HG03571 (cell line): ENCODE data around the gene LETM1.

ENCODE experiments used
- ATAC-seq: cut with Tn5 transposase; IDR thresholded peaks from one replicate; pipeline ENCODE4 v1.9.1; 2021; ENCODE audit not compliant: unreplicated experiment

Gene LETM1

DNA sequence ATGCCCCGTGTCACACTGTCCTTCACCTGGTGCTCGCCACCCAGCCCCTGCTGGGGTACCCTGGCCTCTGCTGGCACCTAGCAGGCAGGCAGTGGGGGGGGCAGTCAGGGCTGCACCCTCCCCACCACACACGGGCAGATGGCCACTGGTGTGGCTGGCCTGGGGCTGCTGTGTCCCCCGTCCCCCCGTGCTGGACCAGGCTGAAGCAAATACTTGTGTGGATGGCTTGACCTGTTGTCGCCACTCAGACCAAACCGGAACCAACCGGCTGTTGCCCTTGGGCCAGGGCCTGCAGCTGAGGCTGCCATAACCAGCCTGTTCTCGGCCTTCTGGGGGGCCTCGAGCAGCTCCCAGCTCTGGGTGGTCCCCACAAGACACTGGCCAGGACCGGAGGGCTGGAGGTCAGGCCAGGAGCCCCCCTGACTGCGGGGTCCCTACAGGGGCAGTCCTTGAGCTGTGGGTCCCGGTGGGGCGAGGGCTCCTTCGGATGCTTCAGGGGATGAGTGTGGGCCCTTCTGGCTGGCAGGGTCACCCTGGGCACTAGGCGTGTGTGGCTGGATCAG lies 58.6 kb downstream of the LETM1 start:
- ATAC-seq = no peak

DNA sequence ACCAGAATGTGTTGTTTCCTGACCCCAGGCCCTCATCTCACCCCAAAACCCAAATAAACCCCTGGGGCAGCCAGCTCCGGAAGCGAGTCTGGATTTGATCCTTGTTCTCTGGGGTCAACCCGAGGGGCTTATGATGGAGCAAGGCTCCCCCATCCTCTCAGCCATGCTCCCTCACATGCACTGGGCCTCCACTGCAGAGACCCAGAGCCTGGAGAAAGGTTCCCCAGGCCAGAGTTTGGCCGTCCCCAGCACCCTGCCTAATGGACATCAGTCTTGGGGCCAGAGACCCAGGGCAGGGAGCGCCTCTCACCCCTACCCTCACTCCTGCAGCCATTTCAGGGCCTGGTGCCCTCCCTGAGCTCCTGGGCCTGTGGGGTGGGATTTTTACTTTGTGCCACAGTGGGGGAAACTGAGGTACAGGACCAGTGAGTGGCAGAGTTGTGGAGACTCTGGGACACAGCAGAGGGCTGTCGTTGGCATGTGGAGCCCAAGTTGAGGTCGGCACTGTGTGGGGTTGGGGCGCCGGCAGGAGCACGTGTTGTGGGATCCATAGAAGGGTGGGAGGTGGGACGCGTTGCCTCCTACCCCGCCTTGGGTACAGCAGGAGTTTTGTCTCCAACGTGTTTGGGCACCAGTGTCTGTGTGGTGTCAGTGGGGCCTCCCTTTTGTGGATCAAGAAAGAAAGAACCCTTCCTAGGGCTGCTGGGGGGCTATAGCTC lies 59.3 kb downstream of the LETM1 start:
- ATAC-seq = no peak

DNA sequence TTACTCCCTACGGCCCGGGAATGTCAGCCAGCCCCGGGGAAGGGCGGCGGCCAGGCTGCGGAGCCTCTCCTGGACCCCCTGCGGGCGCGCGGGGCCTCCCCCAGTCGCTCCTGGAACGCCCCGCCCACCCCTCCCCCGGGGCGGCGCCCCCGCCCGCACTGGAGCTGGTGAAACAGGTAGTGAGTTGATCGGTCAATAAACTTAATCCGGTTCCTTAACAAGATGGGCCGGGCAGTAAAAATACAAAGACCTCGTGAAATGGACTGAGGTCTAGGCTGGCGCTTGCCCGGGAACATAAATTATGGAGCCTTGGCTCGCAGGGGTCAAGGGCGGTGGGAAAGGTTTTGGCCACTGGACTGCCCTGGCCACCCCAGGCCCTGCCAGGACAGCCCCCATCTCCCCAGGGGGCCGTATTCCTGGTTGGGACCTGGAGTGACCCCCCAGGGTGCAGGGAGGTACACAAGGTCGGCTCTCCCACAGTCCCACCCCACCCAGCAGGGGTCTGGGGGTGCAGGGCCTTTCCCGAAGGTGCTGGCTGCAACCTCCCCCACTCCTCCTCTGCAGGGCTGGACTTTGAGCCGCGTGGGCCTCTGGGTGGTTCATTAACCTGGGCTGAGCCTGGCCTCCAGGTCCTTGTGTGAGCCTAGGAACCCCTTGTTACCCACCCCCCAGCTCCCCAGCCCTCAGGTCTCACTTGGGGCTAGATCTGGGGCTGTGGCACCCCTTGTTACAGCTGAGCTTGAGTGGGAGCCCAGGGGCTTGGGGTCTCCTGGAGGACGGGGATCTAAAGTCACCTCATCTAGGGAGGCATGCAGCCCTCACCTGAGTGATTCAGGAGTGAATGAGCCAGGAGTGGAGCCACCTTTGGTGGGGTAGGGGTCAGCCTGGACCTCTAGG lies 60.4 kb downstream of the LETM1 start:
- no peak for ATAC-seq

DNA sequence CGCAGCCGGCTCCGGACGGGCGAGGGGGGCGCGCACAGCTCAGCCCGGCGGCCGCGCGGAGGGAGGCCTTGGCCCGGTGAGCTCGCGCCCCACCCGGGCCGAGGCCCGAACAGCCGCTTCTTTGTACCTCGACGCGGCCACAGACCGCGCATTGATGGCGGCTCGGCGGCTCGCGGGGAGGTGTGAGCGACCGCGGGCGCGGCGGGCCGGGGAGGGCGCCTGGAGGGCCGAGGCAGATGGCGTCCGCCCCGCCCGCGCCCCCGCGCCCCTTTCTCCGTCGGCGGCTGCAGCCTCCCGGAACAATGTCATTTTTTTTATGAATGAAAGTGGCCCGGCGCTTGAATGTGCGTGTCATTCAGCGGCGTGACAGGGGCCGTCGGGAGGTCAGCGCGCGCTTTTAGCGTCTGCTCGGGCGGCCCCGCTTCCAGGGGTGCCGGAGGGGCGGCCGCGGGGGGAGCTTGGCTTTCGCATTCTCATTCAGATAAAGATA lies 61.1 kb downstream of the LETM1 start:
- no peak for ATAC-seq

DNA sequence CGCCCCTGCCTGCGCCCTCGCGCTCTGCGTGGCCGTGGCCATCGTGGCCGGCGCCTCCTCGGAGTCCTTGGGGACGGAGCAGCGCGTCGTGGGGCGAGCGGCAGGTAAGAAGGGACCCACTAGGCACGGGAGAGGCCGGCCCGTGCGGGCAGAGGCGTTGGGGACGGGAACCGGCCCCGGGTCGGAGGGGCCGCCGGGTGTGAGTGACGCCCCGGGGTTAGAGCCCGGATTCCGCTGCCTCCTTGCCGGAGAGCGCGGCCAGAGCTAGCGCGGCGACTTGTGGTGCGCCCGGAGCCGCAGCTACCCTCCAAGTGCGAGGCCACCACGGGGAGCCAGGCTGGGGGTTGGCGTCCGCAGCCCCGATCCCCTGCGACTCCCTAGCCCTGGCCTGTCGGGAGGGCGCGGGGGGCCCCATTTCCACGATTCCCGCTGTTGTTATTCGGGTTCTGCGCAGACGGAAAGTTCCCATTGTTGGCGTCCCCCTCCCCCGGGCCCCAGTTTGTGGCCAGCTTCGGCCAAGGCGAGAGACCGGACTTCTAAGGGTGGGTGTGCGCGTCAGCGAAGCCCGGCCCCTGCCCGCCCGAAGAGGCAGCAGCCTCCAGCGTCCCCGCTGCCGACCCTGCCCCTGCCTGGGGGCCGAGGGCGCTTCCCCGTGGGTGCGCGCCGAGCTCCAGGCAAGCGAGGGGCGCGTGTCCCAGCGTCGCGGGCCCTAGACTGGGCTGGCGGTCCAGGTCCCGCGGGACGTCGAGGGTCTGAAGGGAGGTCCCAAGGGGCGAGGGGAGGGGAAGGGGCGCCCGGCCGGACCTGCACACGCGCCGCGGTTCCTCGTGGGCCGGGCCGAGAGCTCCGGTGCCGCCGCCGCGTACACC lies 61.8 kb downstream of the LETM1 start:
- ATAC-seq = no peak

DNA sequence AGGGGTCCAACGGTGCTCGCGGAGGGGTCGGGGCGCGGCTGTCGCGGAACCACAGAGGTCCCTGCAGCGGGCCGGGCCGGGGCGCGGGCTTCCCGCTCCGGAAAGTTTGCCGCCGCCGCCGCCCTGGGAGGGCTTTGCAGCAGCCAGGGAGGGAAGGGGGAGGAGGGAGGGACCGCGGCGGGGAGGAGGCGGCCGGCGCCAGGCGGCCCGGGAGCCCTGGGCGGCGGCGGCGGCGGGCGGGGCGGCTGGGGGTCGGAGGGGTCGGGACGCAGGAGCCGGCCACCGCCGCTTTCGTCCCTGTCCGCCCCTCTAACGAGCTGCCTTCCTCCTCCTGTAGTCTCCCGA lies 62.5 kb downstream of the LETM1 start:
- no peak for ATAC-seq

DNA sequence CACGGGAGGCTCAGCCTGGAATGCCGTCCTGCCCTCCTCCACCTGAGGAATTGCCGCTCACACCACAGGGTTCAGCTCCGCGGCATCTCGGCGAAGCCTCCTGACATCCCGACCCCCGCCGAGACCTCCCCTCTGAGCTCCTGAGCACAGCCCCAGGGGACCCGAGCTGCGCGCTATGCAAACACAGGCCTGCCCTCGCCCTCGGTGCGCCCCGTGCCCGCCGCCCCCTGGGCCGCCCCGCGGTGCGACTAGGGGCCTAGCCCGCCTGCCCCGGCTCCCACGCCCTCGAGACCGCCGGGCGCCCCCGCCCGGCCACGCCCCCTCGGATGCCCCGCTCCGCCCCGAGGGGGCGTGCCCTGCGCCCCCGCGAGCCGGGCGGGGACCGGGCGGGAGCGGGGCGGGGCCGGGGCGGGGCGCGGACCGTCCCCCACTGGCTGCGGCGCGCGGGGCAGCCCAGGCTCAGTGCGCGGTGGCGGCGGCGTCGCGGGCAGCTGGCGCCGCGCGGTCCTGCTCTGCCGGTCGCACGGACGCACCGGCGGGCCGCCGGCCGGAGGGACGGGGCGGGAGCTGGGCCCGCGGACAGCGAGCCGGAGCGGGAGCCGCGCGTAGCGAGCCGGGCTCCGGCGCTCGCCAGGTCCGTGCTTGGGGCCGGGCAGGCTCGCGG lies 63.0 kb downstream of the LETM1 start, which contains the start of gene FGFR3:
Gene FGFR3, plus strand, starts transcription at position 462 of the 664 bp plus-strand sequence. CDS start 642 bp downstream, outside the sequence.
- no peak for ATAC-seq

DNA sequence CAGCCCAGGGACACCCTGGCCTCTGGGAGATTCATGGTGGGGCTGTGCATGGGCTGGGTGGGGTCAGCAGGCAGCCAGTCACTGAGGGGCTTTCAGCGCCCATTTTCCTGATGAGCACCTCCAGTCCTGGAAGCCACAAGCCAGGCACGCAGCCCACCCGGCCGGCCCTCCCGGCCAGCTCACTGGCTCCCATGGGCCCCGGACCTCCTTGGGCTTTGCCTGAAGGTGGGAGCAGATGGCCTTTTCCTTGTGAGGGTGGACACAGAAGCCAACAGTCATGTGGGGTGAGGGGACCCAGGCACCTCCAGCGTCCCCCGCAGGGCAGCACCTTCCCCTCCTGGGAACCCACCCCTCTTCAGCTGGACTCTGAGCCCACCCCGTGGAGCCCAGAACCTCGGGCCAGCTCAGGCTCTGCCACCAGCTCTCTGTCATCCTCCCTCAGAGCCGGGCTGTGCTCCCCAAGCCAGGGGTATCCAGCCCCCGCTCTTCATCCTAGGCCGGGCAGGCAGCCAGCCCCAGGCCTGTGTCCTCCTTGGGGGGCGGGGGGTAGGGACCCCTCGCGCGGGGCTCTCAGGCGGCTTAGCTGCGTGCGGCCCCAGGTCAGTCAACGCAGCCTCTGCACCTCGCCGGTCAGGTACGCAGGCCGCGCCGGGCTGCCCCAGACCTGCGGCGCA lies 63.7 kb downstream of the LETM1 start:
- no peak for ATAC-seq

DNA sequence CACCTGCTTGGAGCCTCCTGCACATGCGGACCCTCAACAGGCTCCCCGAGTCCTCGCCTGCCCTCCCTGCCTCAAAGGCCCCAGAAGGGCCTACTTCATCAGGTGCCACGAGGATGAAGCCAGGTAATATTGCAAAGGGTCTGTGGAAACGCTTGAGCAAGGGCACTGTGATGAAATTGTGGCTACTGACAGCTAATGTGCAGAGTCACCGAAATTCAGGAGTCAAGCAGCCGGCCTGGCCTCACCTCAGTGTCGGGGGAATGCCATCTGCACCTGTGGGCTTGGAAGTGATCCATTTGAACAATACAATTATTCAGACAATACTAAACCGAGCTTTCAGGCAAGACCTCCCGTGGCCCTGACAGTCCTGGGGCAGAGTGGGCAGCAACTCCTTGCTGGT lies 66.0 kb downstream of the LETM1 start:
- no peak for ATAC-seq

DNA sequence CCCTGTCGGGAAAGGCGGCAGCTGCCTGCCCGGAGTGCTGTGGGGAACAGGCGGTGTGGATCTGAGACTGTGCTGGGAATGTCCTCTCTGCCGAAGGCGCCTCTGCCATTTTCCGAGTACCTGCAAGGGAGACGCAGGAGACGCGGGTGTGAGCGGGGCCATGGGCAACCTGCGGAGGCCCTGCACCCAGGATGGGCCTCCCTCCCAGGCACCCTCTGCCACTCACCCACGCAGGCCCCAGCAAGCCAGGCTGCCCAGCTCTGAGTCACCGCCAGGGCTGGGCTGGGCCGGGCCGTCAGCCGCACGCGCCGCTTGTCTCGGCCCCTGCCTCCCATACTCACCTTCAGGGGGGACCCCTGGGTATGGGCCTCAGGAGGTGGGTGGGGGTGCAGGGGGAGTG lies 66.4 kb downstream of the LETM1 start:
- no peak for ATAC-seq

DNA sequence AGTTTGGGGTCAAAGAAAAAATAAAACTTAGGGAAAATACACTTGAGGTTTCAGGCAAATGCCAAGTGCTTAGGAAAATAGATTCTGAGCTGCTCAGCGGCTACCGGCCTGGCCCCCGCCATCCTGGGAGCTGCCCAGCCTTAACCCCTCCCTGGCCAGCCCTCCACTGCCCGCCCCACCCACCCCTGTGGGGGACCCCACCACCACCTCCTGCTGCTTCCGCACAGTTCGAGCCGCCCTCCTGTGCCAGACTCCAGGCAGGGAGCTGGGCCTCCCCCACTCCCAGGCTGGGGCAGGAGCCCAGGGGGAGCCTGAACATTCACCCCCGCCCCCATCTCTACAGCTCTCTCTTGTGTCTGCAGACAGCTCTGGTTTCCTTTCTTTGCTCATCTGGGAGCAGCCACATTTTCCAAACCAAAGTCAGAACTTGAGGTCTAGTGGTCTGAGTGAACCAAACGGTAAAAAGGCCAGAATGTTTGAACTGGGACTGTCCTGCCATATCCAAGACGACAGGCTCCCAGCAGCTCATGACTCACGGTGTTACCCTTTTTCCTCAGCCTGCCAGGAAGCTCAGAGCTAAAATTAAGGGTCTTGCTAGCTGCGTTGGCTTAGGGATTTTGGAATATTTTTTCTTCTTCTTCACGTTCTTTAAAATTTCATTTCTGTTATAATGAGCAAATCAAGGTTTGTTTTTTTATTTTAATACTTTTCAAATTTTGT lies 67.5 kb downstream of the LETM1 start:
- no peak for ATAC-seq

DNA sequence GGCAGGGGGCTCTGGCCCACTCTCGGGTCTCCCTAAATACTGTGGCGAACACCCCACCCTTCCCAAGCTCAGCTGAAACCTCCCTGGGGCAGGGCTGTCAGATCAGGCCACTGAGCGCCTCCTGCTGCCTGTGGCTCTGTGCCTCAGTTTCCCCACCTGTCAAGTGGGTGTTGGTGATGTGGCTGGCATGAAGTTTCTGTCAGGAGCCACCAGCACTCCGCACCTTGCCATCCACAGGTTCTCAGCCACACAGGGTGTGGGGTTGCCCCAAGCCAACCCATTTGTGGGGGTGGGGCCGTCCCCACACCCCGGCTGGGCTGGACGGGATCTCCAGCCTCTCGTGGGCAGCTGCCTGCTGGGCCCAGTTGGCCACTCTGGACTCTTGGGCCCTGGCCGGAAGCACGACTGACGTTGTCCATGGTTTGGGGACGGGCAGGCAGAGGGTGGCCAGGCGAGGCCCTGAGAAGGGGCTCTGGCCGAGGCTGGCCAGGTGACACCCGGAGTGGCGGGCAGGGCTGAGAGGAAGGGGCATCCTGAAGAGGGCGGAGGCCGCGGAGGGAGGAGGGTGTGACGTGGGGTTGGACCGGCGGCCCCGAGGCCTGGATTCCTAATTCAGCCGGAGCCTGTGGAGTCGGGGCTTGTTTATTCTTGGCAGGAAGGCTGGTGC lies 68.4 kb downstream of the LETM1 start:
- ATAC-seq = no peak

DNA sequence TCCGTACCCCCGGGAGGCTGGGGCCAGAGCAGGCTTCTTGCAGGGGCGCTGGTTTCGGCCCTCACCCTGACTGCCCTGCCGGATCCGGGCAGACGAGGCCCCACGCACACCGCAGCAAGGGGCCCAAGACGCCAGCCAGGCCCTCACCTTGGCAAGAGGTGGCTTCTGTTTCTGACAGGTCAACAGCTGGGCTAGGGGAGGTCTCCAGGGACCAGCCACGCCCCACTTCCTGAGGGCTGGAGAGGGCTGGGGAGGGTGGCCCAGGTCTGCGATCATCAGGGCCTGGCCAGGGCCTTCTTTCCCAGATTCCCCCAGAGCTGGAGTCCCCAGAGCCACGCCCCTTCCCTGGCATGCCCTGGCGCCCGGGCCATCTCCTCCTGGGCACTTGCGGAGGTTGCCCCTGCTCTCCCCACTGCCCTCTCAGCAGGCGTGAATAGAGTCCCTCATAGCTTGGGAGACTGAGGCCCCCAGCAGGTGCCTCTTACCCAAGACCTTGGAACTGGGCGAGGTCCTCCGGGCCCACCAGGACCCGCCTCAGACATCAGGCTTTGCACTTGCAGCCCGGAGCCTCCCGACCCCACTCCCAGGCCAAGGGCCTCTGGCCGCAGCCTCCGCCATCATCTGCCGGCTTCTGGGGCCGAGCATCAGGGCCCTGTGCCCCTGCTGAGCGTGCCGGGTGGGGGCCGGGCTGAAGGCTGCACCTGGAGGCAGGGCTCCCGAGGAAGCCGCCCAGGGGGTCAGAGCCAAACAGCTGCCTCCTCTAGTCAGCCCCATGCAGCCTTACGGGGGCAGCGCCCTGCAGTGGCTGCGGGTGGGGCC lies 69.2 kb downstream of the LETM1 start:
- ATAC-seq = no peak

DNA sequence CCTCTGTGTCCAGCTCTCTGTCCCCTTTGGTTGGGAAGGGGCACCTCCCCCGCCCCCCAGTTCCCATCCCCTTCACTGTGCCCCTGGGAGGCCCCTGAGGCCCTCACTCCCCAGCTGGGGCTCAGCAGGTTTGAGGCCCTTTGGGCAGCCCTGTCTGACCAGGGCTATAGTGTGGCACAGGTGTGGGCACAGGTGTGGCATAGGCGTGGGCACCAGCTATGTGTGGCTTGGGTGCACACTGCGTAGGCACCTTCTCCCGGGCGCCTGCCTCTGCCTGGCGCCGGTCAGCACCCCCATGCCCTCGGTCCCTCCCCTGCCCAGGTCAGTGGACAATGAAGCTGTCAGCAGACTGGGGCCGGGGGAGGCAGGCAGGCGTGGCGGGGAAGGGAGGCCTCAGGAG lies 70.4 kb downstream of the LETM1 start:
- ATAC-seq = no peak

DNA sequence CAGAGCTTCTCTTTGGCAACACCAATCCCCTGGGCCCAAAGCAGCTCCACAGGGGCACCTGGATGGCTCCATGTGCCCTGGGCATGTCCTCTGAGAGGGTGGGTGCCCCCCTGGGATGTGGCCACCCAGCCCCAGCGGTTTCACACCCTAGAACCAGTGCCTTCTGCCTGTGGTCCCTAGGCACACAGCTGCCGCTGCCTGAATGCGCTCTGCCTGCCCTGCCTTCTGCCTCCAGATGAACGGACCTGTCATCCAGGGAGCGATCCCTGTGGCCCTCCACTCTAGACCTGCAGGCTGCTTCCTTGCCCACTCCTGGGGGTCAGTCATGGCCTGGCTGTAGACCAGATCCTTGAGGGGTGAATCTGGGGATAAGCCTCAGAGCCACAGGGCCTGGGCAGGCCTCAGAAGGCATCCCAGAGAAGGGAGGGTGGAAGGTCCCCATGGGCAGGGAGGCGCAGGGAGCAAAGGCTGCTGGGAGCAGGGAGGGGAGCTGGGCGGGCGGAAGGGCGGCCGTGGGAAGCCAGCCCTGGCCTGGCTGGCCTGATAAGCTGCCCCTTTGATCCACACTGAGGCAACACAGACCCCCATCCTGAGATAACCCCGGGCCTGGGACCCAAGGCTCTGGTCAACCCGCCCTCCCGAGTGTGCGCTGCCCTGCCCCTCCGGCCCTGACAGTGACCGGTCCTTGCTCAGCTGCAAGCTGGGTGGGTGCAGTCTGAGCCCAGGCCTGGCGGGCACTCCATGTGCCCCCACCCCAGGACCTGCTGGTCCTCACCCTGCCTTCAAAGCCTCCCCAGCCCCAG lies 71.0 kb downstream of the LETM1 start:
- no peak for ATAC-seq

DNA sequence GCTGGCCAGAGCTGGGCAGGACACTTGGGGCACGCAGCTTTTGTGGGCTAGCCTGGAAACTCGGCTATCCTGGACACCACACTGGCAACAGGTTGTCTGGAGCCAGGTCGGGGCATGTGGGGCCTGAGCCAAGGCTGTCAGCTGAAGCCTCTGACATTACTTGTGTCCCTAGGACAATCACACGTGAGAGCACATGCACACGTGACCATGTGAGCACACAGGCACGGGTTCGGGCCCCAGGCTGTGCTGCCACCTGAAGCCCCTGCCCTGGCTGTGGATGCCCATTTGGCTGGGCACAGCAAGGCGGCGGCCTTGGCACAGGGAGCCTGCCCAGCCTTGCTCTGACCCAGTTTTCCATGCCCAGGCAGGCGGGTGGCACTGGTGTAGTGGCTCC lies 71.6 kb downstream of the LETM1 start:
- ATAC-seq = no peak

DNA sequence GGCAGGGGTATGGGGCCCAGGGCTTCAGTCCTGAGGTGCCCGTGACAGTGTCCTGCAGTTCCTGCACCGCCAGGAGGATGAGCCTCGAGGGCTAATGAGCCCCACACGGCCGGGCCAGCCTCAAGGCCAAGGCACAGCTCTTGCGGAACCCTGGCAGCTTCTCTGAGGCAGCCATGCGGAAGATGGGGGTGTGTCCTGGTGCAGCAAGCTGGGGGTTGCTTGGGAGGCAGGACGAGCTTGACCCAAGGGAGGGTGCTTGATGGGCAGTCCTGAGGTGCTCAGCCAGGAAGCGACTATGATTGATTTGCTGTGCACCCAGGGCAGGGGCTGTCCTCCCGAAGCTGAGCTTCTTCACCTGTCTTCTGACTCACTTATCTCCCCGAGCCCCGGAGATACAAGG lies 72.0 kb downstream of the LETM1 start:
- no peak for ATAC-seq
